PC-3 (cell line): ENCODE measurements around the gene WDR45B. TPM values are rescaled to one million over a fixed set of nuclear protein-coding genes. Genes with fewer than 3 reads are reported as not detected.

Experiments used
- ATAC-seq: fragments of 200-7000 bp; cut with Tn5 transposase; 2 replicates; pipeline ENCODE4 v1.9.1; 2020; ENCODE audit warnings: mild to moderate bottlenecking, moderate library complexity
- BruUV-seq: library from RNA; stranded (reverse); fragments of 400-500 nt; replicated peaks from 2 replicates; lab custom pipeline; 2021; lab: Mats Ljungman, UMichigan
- CTCF ChIA-PET: fragments of 300-600 bp; sonication (Branson Sonifier 250); formaldehyde crosslinking; loops from one replicate; lab custom pipeline; 2022; ENCODE audit warnings: antibody characterized with exemption; lab: Charles Lee
- POLR2A ChIA-PET: fragments of 300-600 bp; sonication (Branson Sonifier 250); formaldehyde crosslinking; loops from one replicate; lab custom pipeline; 2022; ENCODE audit warnings: antibody characterized with exemption; ENCODE audit not compliant: unreplicated experiment; lab: Charles Lee
- DNase-seq: peaks from one replicate; pipeline ENCODE4 v3.0.0-alpha.2; 2015
- H2AFZ ChIP-seq: fragments of 300-600 bp; sonication (generic); 2 replicates; pipeline ENCODE4 v1.6.0; 2016; ENCODE audit warnings: antibody characterized with exemption, low read length
- H3F3A ChIP-seq: fragments of 300-600 bp; sonication (generic); one replicate; pipeline ENCODE4 v1.6.0; 2017; ENCODE audit warnings: antibody characterized with exemption, low read length, control low read depth, mild to moderate bottlenecking; ENCODE audit not compliant: unreplicated experiment
- H3K27ac ChIP-seq: fragments of 300-600 bp; sonication (generic); 2 replicates; pipeline ENCODE4 v1.5.1; 2016; ENCODE audit warnings: mild to moderate bottlenecking, low read length
- H3K27me3 ChIP-seq: fragments of 300-600 bp; sonication (generic); 2 replicates; pipeline ENCODE4 v1.6.1; 2016; ENCODE audit warnings: low read length, mixed read lengths
- H3K36me3 ChIP-seq: fragments of 300-600 bp; sonication (generic); 2 replicates; pipeline ENCODE4 v1.6.1; 2016; ENCODE audit warnings: low read depth, mixed run types, low read length, mixed read lengths
- H3K4me1 ChIP-seq: fragments of 300-600 bp; sonication (generic); 2 replicates; pipeline ENCODE4 v1.5.1; 2016; ENCODE audit warnings: low read length; ENCODE audit not compliant: insufficient read depth
- H3K4me2 ChIP-seq: fragments of 300-600 bp; sonication (generic); 2 replicates; pipeline ENCODE4 v1.6.0; 2016; ENCODE audit warnings: low read length
- H3K4me3 ChIP-seq: fragments of 300-600 bp; sonication (generic); 2 replicates; pipeline ENCODE4 v1.5.1; 2016; ENCODE audit warnings: mild to moderate bottlenecking, low read length, mixed read lengths
- H3K79me2 ChIP-seq: fragments of 300-600 bp; sonication (generic); 2 replicates; pipeline ENCODE4 v1.6.1; 2017; ENCODE audit warnings: low read length, mixed read lengths
- H3K9ac ChIP-seq: fragments of 300-600 bp; sonication (generic); 2 replicates; pipeline ENCODE4 v1.6.0; 2016; ENCODE audit warnings: mild to moderate bottlenecking, low read length
- H3K9me2 ChIP-seq: fragments of 300-600 bp; sonication (generic); replicated peaks from 2 replicates; pipeline ENCODE4 v1.6.1; 2016; ENCODE audit warnings: mixed run types, low read length, mixed read lengths
- H3K9me3 ChIP-seq: fragments of 300-600 bp; sonication (generic); 2 replicates; pipeline ENCODE4 v1.6.1; 2016; ENCODE audit warnings: low read length, mixed read lengths
- H4K20me1 ChIP-seq: fragments of 300-600 bp; sonication (generic); 2 replicates; pipeline ENCODE4 v1.6.1; 2016; ENCODE audit warnings: low read length, mixed read lengths
- EZH2 ChIP-seq: fragments of 300-600 bp; sonication (generic); IDR thresholded peaks from one replicate; pipeline ENCODE4 v1.6.1; 2017; ENCODE audit warnings: antibody characterized with exemption, mild to moderate bottlenecking, low read length; ENCODE audit not compliant: unreplicated experiment
- EZH2phosphoT487 ChIP-seq: fragments of 300-600 bp; sonication (generic); IDR thresholded peaks from 2 replicates; pipeline ENCODE4 v1.6.1; 2018; ENCODE audit warnings: mild to moderate bottlenecking, antibody characterized with exemption, low read length, borderline replicate concordance
- intact Hi-C: fragments of 100-400 bp; cut with micrococcal nuclease; formaldehyde crosslinking; loops from 2 replicates; pipeline ENCODE4 v1.9.0; 2023
- total RNA-seq: library from RNA; depleted of rRNA; stranded (reverse); fragments of >200 nt; gene quantifications from 2 replicates; pipeline ENCODE4 v1.2.3, GENCODE V29; 2014
- TF ChIP-seq, protein P1 (sequence below): fragments of 300-600 bp; sonication (generic); conservative IDR thresholded peaks from 2 replicates; pipeline ENCODE4 v1.5.1; 2017; ENCODE audit warnings: antibody characterized with exemption, low read depth, mild to moderate bottlenecking, low read length

WDR45B gene
- total RNA-seq, 1 experiment from 2014 or later, result 110 TPM

DNA sequence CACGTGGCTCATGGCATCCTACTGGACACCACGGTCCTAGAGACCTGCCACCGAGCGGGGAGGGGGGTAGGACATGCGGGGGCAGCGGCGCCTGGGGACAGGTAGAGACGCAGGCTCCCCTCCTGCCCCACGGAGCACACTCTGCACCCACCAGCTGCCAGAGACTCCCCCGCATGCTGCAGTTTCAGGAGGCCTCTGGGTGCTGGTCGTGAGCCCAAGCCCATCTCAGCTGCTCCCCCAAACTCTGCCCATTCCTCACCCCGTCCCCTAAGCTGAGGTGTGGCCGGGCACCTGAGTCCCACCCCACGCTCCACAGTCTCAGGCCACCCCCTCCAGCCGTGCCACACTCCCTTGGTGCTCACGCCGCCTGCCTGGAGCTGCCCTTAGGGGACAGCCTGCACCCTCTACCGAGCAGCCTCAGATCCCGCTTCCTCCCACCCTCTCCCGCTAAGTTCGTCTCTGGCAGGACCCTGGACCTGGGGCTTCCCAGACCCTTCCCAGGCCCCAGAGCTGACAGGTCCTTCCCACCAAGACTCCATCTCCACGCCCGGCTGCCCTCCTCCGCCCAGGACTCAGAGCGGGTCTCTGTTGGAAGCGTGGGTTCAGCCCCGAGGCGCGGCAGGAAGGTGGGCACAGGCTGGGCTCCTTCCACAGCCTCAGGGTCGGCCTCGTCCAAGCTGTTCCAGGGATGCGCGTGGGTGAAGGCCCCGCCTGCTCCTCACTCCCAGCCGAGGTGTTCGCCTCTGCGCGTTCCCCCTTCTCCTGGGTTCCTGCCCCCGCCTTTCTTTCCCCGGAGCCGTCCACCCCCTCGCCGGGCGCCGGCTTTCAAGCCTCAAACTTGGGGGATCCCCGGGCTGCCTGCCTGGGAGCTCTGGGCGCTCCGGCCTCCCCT, 48.9 kb upstream of the WDR45B start:
- DNase-seq (no peak), ATAC-seq (no peak)
- no TSS peak for BruUV-seq
- Histone ChIP-seq H4K20me1 (no peaks in the 10 kb centered on the region), H3K79me2 (no peaks in the 10 kb centered on the region), H3K4me1 (peaks cover 5% of the 10 kb centered on the region; the same call in 1 of the 2 replicates), H3K9me3 (no peaks in the 10 kb centered on the region), H3K27me3 (no peaks in the 10 kb centered on the region), H2AFZ (peak overlapping the region; percentile 30; the same call in 1 of the 2 replicates), H3K9me2 (no peaks in the 10 kb centered on the region), H3K36me3 (no peaks in the 10 kb centered on the region; the same call in 1 of the 2 replicates), H3K27ac (no peak overlapping the region), H3K4me3 (peak overlapping the region; percentile 69), H3K9ac (peak overlapping the region; percentile 37; the same call in 1 of the 2 replicates), H3F3A (no peaks in the 10 kb centered on the region), H3K4me2 (peak overlapping the region; percentile 84)
- POLR2A ChIA-PET, result no interaction called here
- CTCF ChIA-PET, result no interaction called here
- TF ChIP-seq EZH2, result no peak
- TF ChIP-seq EZH2phosphoT487, result no peak
- TF ChIP-seq, protein P1, sequence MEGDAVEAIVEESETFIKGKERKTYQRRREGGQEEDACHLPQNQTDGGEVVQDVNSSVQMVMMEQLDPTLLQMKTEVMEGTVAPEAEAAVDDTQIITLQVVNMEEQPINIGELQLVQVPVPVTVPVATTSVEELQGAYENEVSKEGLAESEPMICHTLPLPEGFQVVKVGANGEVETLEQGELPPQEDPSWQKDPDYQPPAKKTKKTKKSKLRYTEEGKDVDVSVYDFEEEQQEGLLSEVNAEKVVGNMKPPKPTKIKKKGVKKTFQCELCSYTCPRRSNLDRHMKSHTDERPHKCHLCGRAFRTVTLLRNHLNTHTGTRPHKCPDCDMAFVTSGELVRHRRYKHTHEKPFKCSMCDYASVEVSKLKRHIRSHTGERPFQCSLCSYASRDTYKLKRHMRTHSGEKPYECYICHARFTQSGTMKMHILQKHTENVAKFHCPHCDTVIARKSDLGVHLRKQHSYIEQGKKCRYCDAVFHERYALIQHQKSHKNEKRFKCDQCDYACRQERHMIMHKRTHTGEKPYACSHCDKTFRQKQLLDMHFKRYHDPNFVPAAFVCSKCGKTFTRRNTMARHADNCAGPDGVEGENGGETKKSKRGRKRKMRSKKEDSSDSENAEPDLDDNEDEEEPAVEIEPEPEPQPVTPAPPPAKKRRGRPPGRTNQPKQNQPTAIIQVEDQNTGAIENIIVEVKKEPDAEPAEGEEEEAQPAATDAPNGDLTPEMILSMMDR, result no peak
- intact Hi-C loops, result no loop called here

GRCh38 chr17:82696259-82696658, 48.0 kb upstream of the WDR45B start:
- no peaks in the 10 kb centered on the region for H3F3A ChIP-seq
- CTCF ChIA-PET, result no interaction called here
- H3K27ac ChIP-seq, result no peak overlapping the region
- no TSS peak for BruUV-seq
- no peak for TF ChIP-seq EZH2
- no peak for TF ChIP-seq EZH2phosphoT487
- TF ChIP-seq, protein P1, result no peak
- H2AFZ ChIP-seq, result no peak overlapping the region
- H3K79me2 ChIP-seq, result no peaks in the 10 kb centered on the region
- no peaks in the 10 kb centered on the region for H3K27me3 ChIP-seq
- H3K9me2 ChIP-seq, result no peaks in the 10 kb centered on the region
- no peak overlapping the region for H3K4me3 ChIP-seq
- H3K4me1 ChIP-seq, result peaks cover 5% of the 10 kb centered on the region; the same call in 1 of the 2 replicates
- intact Hi-C loops, result no loop called here
- POLR2A ChIA-PET, result no interaction called here
- H3K9me3 ChIP-seq, result no peaks in the 10 kb centered on the region
- no peak overlapping the region for H3K9ac ChIP-seq
- H4K20me1 ChIP-seq, result no peaks in the 10 kb centered on the region
- no peaks in the 10 kb centered on the region; the same call in 1 of the 2 replicates for H3K36me3 ChIP-seq
- no peak for ATAC-seq
- no peak for DNase-seq
- no peak overlapping the region for H3K4me2 ChIP-seq

DNA sequence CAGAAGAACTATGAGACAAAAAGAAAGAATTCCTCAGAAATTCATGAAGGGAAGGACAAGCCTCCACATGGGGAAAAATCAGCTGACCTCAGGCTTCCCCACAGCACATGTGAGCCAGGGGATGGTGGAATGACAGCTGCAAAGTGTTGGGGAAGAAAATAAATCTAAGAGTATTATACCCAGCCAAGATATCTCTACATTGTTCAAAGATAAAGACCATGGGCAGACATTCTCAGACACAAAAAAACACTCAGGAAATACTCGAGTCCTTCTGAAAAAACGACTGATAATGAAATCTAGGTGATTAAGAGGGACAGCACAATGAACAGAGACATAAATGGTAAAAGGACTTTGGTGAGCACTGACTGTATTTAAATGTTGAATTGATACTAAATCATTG, 46.4 kb upstream of the WDR45B start:
- no peak for DNase-seq
- H3K36me3 ChIP-seq, result no peaks in the 10 kb centered on the region; the same call in 1 of the 2 replicates
- H3K9me2 ChIP-seq, result no peaks in the 10 kb centered on the region
- TF ChIP-seq EZH2 (no peak), EZH2phosphoT487 (no peak)
- TF ChIP-seq, protein P1, result no peak
- H3K4me1 ChIP-seq, result peaks cover 5% of the 10 kb centered on the region; the same call in 1 of the 2 replicates
- CTCF ChIA-PET, result no interaction called here
- H3K9me3 ChIP-seq, result no peaks in the 10 kb centered on the region
- no TSS peak for BruUV-seq
- no peaks in the 10 kb centered on the region for H4K20me1 ChIP-seq
- ATAC-seq, result no peak
- no peaks in the 10 kb centered on the region for H3K27me3 ChIP-seq
- intact Hi-C loops, result no loop called here
- no peak overlapping the region for H3K4me2 ChIP-seq
- H3K79me2 ChIP-seq, result no peaks in the 10 kb centered on the region
- H3K4me3 ChIP-seq, result no peak overlapping the region
- POLR2A ChIA-PET, result no interaction called here
- H3K27ac ChIP-seq, result no peak overlapping the region
- H2AFZ ChIP-seq, result no peak overlapping the region
- no peaks in the 10 kb centered on the region for H3F3A ChIP-seq
- H3K9ac ChIP-seq, result no peak overlapping the region
